GM10248 (cell line): ENCODE results near the gene GSAP.

ENCODE experiments used
- CTCF ChIA-PET: fragments of 300-600 bp; sonication (Branson Sonifier 250); formaldehyde crosslinking; extraction: SDS; loops from one replicate; lab custom pipeline; 2021; ENCODE audit warnings: antibody characterized with exemption; lab: Yijun Ruan, JAX
- POLR2A ChIA-PET: fragments of 350-650 bp; sonication (Branson Sonifier 250); formaldehyde crosslinking; extraction: SDS; loops from one replicate; lab custom pipeline; 2020; ENCODE audit warnings: antibody characterized with exemption; lab: Yijun Ruan, JAX
- DNase-seq: peaks from one replicate; pipeline ENCODE4 v3.0.0; 2012; ENCODE audit errors: extremely low spot score
- TF ChIP-seq, protein P1 (sequence below): IDR thresholded peaks from 2 replicates; pipeline ENCODE4 v1.5.1; 2012; ENCODE audit warnings: mild to moderate bottlenecking, low read depth; ENCODE audit errors: extremely low read depth, missing control alignments, control extremely low read depth

Gene GSAP

DNA sequence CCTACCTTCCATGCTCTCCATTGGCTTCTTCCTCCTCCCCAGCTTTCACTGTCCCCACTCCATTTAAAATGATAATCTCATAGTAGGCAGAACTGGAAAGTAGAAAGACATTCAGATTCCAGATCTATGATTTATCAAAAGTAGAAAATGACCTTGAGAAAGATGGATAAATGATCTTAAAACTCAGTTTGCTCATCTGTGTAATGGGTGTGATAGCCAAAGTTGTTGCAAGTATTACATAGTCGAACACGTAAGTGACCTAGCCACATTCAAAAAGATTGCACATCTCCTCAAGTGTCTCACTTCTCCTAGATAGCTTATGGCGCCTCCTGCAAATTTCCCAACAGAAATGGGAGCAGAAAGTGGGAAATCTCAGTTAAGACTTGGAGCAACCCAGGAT is 126.8 kb downstream of the GSAP start:
- DNase-seq: no peak
- ChIA-PET POLR2A (interaction anchor here (0.6 kb wide), 1 partner anchor 43 kb away, joined by 3 read pairs; no protein-coding TSS in a partner anchor), CTCF (interaction anchor here (1.2 kb wide), 1 partner anchor 43 kb away, joined by 3 read pairs; no protein-coding TSS in a partner anchor)
- TF ChIP-seq, protein P1, sequence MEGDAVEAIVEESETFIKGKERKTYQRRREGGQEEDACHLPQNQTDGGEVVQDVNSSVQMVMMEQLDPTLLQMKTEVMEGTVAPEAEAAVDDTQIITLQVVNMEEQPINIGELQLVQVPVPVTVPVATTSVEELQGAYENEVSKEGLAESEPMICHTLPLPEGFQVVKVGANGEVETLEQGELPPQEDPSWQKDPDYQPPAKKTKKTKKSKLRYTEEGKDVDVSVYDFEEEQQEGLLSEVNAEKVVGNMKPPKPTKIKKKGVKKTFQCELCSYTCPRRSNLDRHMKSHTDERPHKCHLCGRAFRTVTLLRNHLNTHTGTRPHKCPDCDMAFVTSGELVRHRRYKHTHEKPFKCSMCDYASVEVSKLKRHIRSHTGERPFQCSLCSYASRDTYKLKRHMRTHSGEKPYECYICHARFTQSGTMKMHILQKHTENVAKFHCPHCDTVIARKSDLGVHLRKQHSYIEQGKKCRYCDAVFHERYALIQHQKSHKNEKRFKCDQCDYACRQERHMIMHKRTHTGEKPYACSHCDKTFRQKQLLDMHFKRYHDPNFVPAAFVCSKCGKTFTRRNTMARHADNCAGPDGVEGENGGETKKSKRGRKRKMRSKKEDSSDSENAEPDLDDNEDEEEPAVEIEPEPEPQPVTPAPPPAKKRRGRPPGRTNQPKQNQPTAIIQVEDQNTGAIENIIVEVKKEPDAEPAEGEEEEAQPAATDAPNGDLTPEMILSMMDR: no peak

DNA sequence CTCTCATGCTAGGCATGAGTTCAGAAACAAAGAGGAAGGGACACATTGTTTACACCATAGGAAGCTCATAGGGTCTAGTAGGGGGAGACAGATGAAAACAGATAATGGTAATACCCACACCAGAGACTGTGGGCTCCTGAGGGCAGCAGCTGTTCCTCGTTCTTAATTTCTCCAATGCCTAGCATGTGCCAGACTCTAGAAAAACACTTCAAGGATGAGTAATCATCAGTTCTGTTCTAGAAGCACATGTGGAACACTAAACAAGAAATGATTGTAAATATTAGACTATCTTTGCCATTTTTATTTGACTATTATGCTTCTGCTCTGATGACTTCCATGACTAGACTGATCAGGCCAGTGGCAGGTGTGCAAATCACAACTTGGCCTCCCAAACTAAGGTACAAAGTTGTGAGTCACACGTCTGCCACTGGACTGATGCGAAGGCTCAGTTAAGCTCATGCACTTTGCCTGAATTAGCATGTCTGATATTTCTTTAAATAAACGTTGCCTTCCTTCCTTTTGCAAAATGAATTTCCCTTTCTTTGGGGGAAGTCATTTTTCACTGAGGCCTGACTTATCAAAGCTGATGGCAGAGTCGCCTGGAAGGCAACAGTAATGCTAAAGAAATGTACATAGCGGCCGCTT is 127.4 kb downstream of the GSAP start:
- CTCF ChIA-PET: interaction anchor here (1.2 kb wide), 1 partner anchor 42 kb away, joined by 3 read pairs; no protein-coding TSS in a partner anchor
- no peak for DNase-seq
- TF ChIP-seq, protein P1: no peak
- POLR2A ChIA-PET: interaction anchor here (0.6 kb wide), 1 partner anchor 43 kb away, joined by 3 read pairs; no protein-coding TSS in a partner anchor

DNA sequence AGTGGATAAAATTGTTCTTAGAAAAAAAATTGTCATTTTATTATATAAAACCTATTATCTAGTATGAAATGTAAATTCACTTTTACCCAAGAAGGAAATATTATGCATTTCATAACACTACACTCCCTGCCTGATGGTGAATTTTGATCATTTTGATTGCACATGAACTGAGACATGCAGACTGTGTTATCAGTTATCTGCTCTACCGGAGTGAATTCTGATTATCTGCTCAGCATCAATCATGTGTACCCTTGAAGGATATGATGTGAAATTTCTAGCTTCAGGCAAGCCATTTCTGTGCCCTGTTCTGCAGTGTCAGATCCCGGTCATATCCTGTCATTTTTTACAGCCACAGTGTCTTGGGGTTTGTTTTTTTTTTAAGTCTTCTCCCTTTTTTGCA is 131.5 kb downstream of the GSAP start:
- DNase-seq: no peak
- TF ChIP-seq, protein P1: no peak
- ChIA-PET CTCF (interaction anchor here (2.7 kb wide), 1 partner anchor 14 kb away, joined by 8 read pairs; no protein-coding TSS in a partner anchor), POLR2A (no interaction called here)

DNA sequence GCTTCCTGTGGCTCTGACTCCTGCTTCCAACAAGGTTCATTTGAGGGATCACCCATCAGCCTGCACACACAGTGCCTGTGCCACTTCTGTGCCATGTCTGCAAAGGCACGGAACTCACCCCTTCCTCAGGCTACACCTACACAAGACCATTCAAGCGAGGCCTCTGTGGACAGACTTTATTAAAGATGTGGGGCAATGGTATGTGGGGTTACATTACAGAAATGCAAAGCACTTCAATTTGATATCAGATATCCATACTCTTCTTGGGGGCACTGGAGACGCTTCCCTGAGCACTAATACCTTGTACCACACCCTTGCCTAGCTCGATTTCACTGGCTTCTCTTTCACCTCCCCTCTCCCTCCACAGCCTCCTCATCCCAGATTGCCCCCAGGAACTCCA is 132.1 kb downstream of the GSAP start:
- TF ChIP-seq, protein P1: no peak
- ChIA-PET POLR2A (no interaction called here), CTCF (interaction anchor here (2.7 kb wide), 1 partner anchor 14 kb away, joined by 8 read pairs; no protein-coding TSS in a partner anchor)
- no peak for DNase-seq

DNA sequence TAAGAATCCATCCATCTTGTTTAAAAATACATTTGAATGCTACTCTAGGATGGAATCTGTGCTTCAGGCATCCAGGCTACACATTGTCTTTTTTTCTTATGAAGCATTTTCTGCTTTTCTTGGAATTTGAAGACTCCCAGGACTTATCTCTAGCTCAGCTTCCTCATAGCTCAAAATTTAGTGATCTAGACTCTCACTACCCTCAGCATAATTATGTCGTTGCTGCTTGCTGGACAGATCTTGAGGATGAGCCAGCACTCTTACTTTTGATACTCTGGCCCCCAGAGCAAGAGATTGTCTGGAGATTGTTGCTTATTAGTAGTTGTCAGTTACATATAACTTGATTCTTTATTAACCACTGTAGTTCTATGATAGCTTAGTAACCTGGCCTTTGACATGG is 133.3 kb downstream of the GSAP start:
- ChIA-PET POLR2A (no interaction called here), CTCF (interaction anchor here (2.7 kb wide), 1 partner anchor 13 kb away, joined by 8 read pairs; no protein-coding TSS in a partner anchor)
- no peak for DNase-seq
- TF ChIP-seq, protein P1: no peak

DNA sequence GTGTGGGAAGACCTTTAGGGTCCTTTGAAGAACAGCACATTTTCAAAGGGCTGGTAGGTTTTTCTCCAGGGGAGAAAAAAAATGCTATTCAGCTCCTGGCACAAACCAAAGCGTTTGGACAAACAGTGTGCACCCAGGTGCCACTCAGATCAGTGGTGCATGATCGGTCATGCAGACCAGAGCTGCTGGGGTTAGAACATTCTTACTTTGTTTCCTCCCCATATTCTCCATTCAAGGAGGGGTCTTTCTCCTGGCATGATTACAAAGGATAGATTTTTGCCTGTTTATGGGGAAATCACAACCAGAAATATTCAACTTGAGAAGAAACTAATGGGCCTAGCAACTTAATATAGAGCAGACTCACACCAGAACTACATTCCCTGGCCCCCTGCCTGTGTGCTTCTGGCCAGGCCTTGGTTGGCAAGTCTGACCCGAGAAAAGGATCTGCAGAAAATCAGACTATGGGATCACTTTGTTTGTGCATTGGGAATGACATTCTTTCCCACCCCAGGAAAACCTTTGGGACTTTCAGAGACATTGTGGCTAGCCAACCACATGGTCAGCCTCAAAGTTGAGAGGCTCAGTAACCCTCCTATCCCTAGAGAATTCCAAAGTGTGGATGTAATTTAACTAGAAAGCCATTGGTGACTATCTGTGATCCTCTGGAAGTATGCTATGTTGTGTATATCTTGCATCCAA is 134.2 kb downstream of the GSAP start:
- DNase-seq: no peak
- TF ChIP-seq, protein P1: no peak
- CTCF ChIA-PET: interaction anchor here (1.6 kb wide), 1 partner anchor 35 kb away, joined by 5 read pairs; no protein-coding TSS in a partner anchor
- POLR2A ChIA-PET: no interaction called here
